Suprapubic skin (tissue), 4 donors: Measurements from ENCODE around the gene CDC25B.

Source experiments
- POLR2A ChIP-seq, 2 donors: fragments of 450-650 bp; IDR thresholded peaks; one replicate each; pipeline ENCODE4 v1.6.1; 2017; ENCODE audit warnings: antibody characterized with exemption in 2 of 2, mild to moderate bottlenecking in 2 of 2, moderate library complexity in 2 of 2
- POLR2AphosphoS5 ChIP-seq, 3 donors: sonication (generic); formaldehyde crosslinking; IDR thresholded peaks; one replicate each; pipeline ENCODE4 v1.6.1; 2017; ENCODE audit warnings: antibody characterized with exemption in 3 of 3
- TF ChIP-seq, protein P1 (sequence below), 2 donors: fragments of 200-600 bp in 1 of 2; fragments of 450-650 bp in 1 of 2; sonication (generic) in 1 of 2; IDR thresholded peaks; one replicate each; pipeline ENCODE4 v1.5.1; 2016 to 2019; ENCODE audit warnings: antibody characterized with exemption in 2 of 2, mild to moderate bottlenecking in 1 of 2, moderate library complexity in 1 of 2

DNA sequence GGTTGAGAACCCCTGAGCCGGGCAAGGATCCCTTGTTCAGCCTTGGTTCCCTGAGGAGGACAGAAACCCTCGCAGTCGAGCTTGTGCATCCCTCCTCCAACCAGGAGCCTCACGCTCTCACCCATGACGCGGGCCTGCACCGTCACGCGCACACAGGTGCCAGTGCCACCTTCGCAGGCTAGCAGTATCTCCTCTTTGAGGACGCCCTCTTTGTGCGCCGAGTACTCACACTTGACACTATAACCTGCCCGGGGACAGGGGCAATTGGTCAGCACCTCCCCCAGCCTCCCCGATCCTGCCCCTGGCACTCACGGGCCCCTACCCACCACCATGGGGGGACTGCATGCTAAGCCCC, 41.9 kb upstream of the CDC25B start:
- TF ChIP-seq, protein P1, sequence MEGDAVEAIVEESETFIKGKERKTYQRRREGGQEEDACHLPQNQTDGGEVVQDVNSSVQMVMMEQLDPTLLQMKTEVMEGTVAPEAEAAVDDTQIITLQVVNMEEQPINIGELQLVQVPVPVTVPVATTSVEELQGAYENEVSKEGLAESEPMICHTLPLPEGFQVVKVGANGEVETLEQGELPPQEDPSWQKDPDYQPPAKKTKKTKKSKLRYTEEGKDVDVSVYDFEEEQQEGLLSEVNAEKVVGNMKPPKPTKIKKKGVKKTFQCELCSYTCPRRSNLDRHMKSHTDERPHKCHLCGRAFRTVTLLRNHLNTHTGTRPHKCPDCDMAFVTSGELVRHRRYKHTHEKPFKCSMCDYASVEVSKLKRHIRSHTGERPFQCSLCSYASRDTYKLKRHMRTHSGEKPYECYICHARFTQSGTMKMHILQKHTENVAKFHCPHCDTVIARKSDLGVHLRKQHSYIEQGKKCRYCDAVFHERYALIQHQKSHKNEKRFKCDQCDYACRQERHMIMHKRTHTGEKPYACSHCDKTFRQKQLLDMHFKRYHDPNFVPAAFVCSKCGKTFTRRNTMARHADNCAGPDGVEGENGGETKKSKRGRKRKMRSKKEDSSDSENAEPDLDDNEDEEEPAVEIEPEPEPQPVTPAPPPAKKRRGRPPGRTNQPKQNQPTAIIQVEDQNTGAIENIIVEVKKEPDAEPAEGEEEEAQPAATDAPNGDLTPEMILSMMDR (IDR thresholded peaks at IDR 0.05): no peak
- TF ChIP-seq POLR2AphosphoS5 (IDR thresholded peaks at IDR 0.05): no peak
- no peak for TF ChIP-seq POLR2A (IDR thresholded peaks at IDR 0.05)
